Osteoblast (primary cell): ENCODE results near the gene SLC6A6. TPM values are rescaled to one million over a fixed set of nuclear protein-coding genes. Genes with fewer than 3 reads are reported as not detected.

Experiments
- DNase-seq: peaks from one replicate; pipeline ENCODE4 v3.0.0; 2011; ENCODE audit warnings: low spot score, mixed read lengths; ENCODE audit not compliant: insufficient read length; ENCODE audit errors: missing footprints
- H2AFZ ChIP-seq: 2 replicates; pipeline ENCODE4 v1.6.0; 2011; ENCODE audit warnings: mild to moderate bottlenecking, low read length
- H3K27ac ChIP-seq: 2 replicates; pipeline ENCODE4 v1.5.1; 2011; ENCODE audit warnings: mild to moderate bottlenecking, low read depth, low read length, moderate library complexity
- H3K27me3 ChIP-seq: 2 replicates; pipeline ENCODE4 v1.6.0; 2012; ENCODE audit warnings: mild to moderate bottlenecking, control low read depth, inconsistent platforms, low read length, moderate library complexity; ENCODE audit not compliant: insufficient read depth
- H3K36me3 ChIP-seq: 2 replicates; pipeline ENCODE4 v1.5.1; 2011; ENCODE audit warnings: mild to moderate bottlenecking, low read length, control low read depth, moderate library complexity; ENCODE audit not compliant: insufficient read depth
- H3K4me1 ChIP-seq: 2 replicates; pipeline ENCODE4 v1.5.1; 2011; ENCODE audit warnings: mild to moderate bottlenecking, low read length, control low read depth, moderate library complexity; ENCODE audit not compliant: insufficient read depth
- H3K4me2 ChIP-seq: 2 replicates; pipeline ENCODE4 v1.6.0; 2011; ENCODE audit warnings: mild to moderate bottlenecking, low read length; ENCODE audit not compliant: insufficient read depth
- H3K4me3 ChIP-seq: fragments of 200-600 bp; sonication (generic); 3 replicates; pipeline ENCODE4 v1.5.1; 2012; ENCODE audit warnings: mild to moderate bottlenecking, low read length, inconsistent platforms; ENCODE audit not compliant: insufficient read depth
- H3K79me2 ChIP-seq: 2 replicates; pipeline ENCODE4 v1.6.0; 2012; ENCODE audit warnings: mild to moderate bottlenecking, low read length, control low read depth, inconsistent platforms; ENCODE audit not compliant: insufficient read depth
- H3K9me3 ChIP-seq: 2 replicates; pipeline ENCODE4 v1.5.1; 2011; ENCODE audit warnings: low read depth, low read length, control low read depth
- H4K20me1 ChIP-seq: 2 replicates; pipeline ENCODE4 v1.6.0; 2012; ENCODE audit warnings: mild to moderate bottlenecking, low read length, control low read depth; ENCODE audit not compliant: insufficient read depth
- CTCF ChIP-seq: IDR thresholded peaks from 2 replicates; pipeline ENCODE4 v1.5.1; 2011; ENCODE audit warnings: mild to moderate bottlenecking, low read depth, low read length, moderate library complexity; ENCODE audit errors: extremely low read depth
- total RNA-seq: library from RNA; depleted of rRNA; stranded (reverse); fragments of >200 nt; gene quantifications from 2 replicates; pipeline ENCODE4 v1.2.3, GENCODE V29; 2012

SLC6A6 gene
- total RNA-seq, 1 donor = 86.5 TPM

GRCh38 chr3:14508966-14509795 lies 106.8 kb downstream of the SLC6A6 start:
- Histone ChIP-seq H3K79me2 (no peaks in the 10 kb centered on the region), H3K36me3 (no peaks in the 10 kb centered on the region), H3K9me3 (no peaks in the 10 kb centered on the region), H2AFZ (no peak overlapping the region), H3K27ac (no peak overlapping the region), H4K20me1 (no peaks in the 10 kb centered on the region), H3K4me2 (no peak overlapping the region), H3K4me1 (no peaks in the 10 kb centered on the region), H3K4me3 (no peak overlapping the region), H3K27me3 (no peaks in the 10 kb centered on the region)
- TF ChIP-seq CTCF = peak; percentile 71
- peak; percentile 98 for DNase-seq

DNA sequence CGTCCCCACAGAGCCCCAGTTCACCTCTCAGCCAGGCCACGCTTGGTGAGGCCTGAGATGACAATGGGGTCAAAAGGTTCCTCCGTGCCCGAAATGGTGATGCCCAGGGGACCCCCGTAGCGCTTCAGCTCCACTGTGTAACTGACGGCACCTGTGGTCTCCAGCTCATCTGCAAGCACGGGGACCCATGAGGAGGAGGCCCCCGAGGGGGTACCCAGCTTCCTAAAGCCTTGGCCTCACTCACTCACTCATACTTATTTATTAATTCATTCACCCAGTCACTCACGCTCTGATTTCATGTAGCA lies 107.3 kb downstream of the SLC6A6 start:
- no peak for TF ChIP-seq CTCF
- no peak overlapping the region for H3K27ac ChIP-seq
- H3K27me3 ChIP-seq = no peaks in the 10 kb centered on the region
- H3K4me2 ChIP-seq = no peak overlapping the region
- no peaks in the 10 kb centered on the region for H3K9me3 ChIP-seq
- no peaks in the 10 kb centered on the region for H4K20me1 ChIP-seq
- H3K36me3 ChIP-seq = no peaks in the 10 kb centered on the region
- DNase-seq = peak; percentile 18
- no peak overlapping the region for H3K4me3 ChIP-seq
- H2AFZ ChIP-seq = no peak overlapping the region
- no peaks in the 10 kb centered on the region for H3K79me2 ChIP-seq
- no peaks in the 10 kb centered on the region for H3K4me1 ChIP-seq

GRCh38 chr3:14510838-14511622 lies 108.6 kb downstream of the SLC6A6 start:
- Histone ChIP-seq H3K79me2 (no peaks in the 10 kb centered on the region), H3K4me3 (no peak overlapping the region), H3K36me3 (no peaks in the 10 kb centered on the region), H3K27me3 (no peaks in the 10 kb centered on the region), H4K20me1 (no peaks in the 10 kb centered on the region), H2AFZ (no peak overlapping the region), H3K9me3 (no peaks in the 10 kb centered on the region), H3K4me2 (no peak overlapping the region), H3K4me1 (no peaks in the 10 kb centered on the region), H3K27ac (no peak overlapping the region)
- TF ChIP-seq CTCF = no peak
- peak; percentile 78 for DNase-seq

DNA sequence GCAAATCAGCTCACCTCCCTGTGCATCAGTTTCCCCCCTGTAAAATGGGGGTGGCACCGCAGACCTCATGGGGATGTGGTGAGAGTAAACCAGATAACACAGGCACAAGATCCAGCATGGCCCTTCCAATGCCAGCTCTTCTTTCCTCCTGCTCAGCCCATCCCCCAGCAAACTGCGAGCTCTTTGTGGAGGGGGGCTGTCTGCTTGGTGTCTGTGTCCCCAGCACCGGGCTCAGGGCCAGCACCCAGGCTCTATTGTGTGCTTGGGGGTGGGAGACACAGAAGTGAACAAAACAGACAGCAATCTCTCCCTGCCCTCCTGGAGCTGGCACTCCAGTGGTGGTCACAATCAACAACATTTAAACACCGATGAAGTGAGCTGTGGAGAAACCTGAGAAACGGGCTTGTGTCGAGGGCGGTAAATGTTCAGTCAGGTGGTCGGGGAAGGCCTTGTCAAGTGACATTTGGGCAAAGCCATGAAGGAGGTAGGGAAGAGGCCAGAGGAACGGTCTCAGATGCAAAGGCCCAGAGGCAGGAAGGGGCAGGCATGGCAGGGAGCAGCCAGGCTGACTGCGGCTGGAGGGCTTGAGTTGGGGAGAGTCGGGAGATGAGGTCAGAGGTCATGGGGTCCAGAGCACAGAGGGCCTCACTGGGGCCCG lies 109.3 kb downstream of the SLC6A6 start:
- DNase-seq = no peak
- Histone ChIP-seq H3K79me2 (no peaks in the 10 kb centered on the region), H3K9me3 (no peaks in the 10 kb centered on the region), H3K4me1 (no peaks in the 10 kb centered on the region), H2AFZ (no peak overlapping the region), H4K20me1 (no peaks in the 10 kb centered on the region), H3K4me3 (no peak overlapping the region), H3K27me3 (no peaks in the 10 kb centered on the region), H3K36me3 (no peaks in the 10 kb centered on the region), H3K27ac (no peak overlapping the region), H3K4me2 (no peak overlapping the region)
- no peak for TF ChIP-seq CTCF
